Bronchial epithelial cell (primary cell): Measurements from ENCODE around the gene LTBP1. TPM values are rescaled to one million over a fixed set of nuclear protein-coding genes. Genes with fewer than 3 reads are reported as not detected.

Source experiments
- DNase-seq: peaks from one replicate; pipeline ENCODE4 v3.0.0-alpha.2; 2010; ENCODE audit warnings: low read depth
- FAIRE-seq: peaks from 2 replicates; lab custom pipeline; 2011; peaks lifted over from hg19 to GRCh38; lab: Jason Lieb, UNC
- H3K27me3 ChIP-seq: 2 replicates; pipeline ENCODE4 v1.5.1; 2011; ENCODE audit warnings: low read length; ENCODE audit not compliant: control insufficient read depth, insufficient read depth
- H3K36me3 ChIP-seq: 2 replicates; pipeline ENCODE4 v1.5.1; 2011; ENCODE audit warnings: low read length; ENCODE audit not compliant: control insufficient read depth, insufficient read depth
- H3K4me3 ChIP-seq: 2 replicates; pipeline ENCODE4 v1.5.1; 2011; ENCODE audit warnings: mild to moderate bottlenecking, low read depth, low read length, control low read depth
- total RNA-seq: library from RNA; depleted of rRNA; stranded (reverse); fragments of >200 nt; gene quantifications from 2 replicates; pipeline ENCODE4 v1.2.1, GENCODE V29; 2014
- TF ChIP-seq, protein P1 (sequence below): IDR thresholded peaks from 2 replicates; pipeline ENCODE4 v1.5.1; 2011; ENCODE audit warnings: mild to moderate bottlenecking, moderate library complexity, low read length, control low read depth, inconsistent platforms; ENCODE audit not compliant: insufficient read depth, severe bottlenecking

Gene LTBP1
- total RNA-seq, 1 donor from 2014 or later = 6.6 TPM

DNA sequence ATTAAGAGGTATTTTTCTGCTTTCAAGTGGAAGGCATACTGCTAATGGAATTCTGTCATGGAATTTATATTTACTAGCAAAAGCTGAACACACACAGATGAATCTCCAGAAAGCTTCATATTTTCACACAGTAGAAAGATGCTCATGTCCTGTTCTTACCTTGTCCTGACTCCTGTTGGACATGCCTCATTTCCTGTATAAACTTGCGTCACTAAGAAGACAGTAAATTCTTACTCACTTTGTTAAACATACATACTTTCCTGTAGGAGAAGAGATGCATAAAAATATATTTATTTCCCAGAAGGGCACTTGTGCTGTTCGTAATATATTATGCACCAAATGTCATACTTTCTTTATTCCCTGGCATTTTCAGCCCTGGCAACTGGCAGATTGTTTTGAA is 291.4 kb downstream of the LTBP1 start:
- TF ChIP-seq, protein P1, sequence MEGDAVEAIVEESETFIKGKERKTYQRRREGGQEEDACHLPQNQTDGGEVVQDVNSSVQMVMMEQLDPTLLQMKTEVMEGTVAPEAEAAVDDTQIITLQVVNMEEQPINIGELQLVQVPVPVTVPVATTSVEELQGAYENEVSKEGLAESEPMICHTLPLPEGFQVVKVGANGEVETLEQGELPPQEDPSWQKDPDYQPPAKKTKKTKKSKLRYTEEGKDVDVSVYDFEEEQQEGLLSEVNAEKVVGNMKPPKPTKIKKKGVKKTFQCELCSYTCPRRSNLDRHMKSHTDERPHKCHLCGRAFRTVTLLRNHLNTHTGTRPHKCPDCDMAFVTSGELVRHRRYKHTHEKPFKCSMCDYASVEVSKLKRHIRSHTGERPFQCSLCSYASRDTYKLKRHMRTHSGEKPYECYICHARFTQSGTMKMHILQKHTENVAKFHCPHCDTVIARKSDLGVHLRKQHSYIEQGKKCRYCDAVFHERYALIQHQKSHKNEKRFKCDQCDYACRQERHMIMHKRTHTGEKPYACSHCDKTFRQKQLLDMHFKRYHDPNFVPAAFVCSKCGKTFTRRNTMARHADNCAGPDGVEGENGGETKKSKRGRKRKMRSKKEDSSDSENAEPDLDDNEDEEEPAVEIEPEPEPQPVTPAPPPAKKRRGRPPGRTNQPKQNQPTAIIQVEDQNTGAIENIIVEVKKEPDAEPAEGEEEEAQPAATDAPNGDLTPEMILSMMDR = no peak
- Histone ChIP-seq H3K27me3 (no peaks in the 10 kb centered on the region), H3K36me3 (no peaks in the 10 kb centered on the region), H3K4me3 (no peak overlapping the region)
- DNase-seq (peak; percentile 92), FAIRE-seq (no peak)

DNA sequence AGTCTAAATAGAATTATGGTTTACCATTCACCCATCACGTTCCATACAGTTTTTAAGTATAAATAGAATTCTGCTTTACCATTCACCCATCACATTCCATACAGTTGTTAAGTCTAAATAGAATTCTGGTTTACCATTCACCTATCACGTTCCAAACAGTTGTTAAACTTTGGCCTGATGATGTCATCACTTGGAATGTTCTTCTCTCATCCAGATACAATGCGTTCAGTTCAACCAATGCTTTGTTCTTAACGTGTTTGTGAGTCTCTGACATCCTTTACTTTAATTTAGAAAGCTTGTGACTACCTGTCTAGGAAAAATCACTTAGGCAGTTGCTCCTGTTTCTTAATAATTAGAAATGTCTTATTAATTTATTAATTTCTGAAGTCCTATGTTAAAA is 293.4 kb downstream of the LTBP1 start:
- FAIRE-seq = no peak
- TF ChIP-seq, protein P1 = no peak
- Histone ChIP-seq H3K4me3 (no peak overlapping the region), H3K36me3 (no peaks in the 10 kb centered on the region), H3K27me3 (no peaks in the 10 kb centered on the region)
- peak; percentile 84 for DNase-seq

DNA sequence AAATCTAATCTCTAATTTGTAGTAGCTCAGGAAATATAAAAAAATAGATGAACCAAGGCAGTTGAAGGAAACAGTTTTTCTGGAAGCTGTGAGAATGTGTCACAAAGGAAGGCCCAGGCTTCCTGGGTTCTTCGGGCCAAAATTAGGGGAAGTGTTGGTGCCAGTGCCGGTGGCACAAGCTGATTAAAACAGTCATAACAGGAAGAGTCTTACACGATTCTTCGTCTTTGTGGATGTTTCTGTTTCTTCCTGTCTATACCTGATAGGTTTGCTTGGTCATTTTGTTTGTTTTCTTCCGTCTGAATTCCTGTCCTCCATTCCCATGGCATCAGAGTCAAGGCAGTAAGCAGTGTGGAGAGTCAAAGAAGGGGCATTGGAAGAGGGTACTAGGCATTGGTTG is 294.3 kb downstream of the LTBP1 start:
- TF ChIP-seq, protein P1 = no peak
- FAIRE-seq = peak; percentile 55
- DNase-seq = no peak
- no peaks in the 10 kb centered on the region for H3K27me3 ChIP-seq
- no peaks in the 10 kb centered on the region for H3K36me3 ChIP-seq
- no peak overlapping the region for H3K4me3 ChIP-seq

DNA sequence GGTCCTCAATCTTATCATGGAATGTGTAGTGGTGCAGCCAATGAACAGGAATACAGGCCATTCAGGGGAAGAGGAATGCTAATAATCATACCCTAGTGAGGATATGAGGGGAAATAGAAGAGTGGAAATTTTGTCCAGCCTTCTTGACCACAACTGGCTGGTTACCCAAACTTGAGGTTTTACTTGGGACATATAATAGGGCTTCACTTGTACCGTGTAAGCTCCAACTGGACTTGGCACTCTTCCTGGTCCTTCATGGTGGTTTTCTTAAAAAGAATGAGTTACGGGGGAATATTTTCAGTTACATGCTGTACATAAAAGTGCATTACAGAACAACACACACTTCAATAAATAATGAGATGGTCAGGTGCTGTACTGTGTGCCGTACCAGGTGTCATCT is 294.8 kb downstream of the LTBP1 start:
- Histone ChIP-seq H3K4me3 (no peak overlapping the region), H3K36me3 (no peaks in the 10 kb centered on the region), H3K27me3 (no peaks in the 10 kb centered on the region)
- TF ChIP-seq, protein P1 = no peak
- DNase-seq (no peak), FAIRE-seq (no peak)

DNA sequence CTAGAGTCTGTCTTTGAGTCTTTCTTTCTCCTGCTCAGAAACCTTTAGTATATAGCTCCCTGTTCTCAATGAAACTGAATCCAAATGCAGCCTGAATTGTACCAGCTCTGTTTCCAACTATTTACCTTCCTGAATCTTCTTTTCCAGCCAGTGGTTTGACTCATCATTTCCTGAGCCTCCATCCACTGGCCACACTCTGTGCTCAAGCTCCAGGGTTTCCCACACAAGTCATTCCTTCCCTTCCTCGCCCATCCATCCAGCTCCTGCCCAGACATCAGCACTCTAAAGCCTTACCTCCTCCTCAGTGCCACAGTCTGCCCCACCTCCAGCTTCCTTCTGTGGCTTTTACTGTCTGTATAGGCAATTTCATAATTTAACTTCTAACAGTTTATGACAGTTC is 296.1 kb downstream of the LTBP1 start:
- FAIRE-seq = no peak
- Histone ChIP-seq H3K36me3 (no peaks in the 10 kb centered on the region), H3K4me3 (no peak overlapping the region), H3K27me3 (no peaks in the 10 kb centered on the region)
- DNase-seq = peak; percentile 86
- TF ChIP-seq, protein P1 = no peak

DNA sequence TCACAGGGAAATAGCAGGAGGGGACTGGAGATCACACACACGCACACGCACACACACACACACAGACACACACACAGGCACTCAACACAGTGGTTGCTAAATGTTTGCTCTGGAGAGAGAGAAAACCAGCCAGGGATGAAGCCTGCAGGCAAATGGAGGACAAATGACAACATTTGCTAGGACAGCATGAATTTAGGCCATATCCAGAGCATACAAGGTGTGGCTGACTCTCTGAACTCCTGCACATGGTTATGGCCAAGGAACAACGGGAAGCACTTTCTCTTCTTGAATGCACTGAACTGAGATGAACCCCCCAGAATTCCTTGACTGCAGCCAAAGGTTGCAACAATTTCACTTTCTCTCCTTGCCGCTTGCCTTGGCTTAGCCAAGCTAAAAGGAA is 299.7 kb downstream of the LTBP1 start:
- TF ChIP-seq, protein P1 = no peak
- H3K36me3 ChIP-seq = no peaks in the 10 kb centered on the region
- FAIRE-seq (peak; percentile 40), DNase-seq (no peak)
- H3K27me3 ChIP-seq = no peaks in the 10 kb centered on the region
- H3K4me3 ChIP-seq = no peak overlapping the region
